ENCODE measurements around the gene MIS18A.

MIS18A gene

DNA sequence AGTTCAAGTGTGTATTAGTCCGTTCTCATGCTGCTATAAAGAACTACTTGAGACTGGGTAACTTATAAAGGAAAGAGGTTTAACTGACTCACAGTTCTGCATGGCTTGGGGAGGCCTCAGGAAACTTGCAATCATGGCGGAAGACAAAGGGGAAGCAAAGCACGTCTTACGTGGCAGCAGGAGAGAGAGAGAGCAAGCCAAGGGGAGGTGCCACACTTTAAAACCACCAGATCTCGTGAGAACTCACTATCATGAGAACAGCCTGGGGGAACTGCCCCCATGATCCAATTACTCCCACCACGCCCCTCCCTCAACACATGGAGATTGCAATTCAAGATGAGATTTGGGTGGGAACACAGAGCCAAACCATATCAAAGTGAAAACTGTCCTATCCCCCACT is 4.1 kb upstream of the MIS18A start:
- TF ChIP-seq RAD21 (IDR thresholded peaks at IDR 0.05; ENCODE audit: low read depth) (no peak), TEAD4 (IDR thresholded peaks at IDR 0.05) (no peak), EGR1 (IDR thresholded peaks at IDR 0.05) (no peak), TCF12 (IDR thresholded peaks at IDR 0.05; ENCODE audit: low read depth) (no peak), CEBPB (IDR thresholded peaks at IDR 0.05) (no peak), EP300 (IDR thresholded peaks at IDR 0.05; ENCODE audit: borderline replicate concordance) (no peak), REST (IDR thresholded peaks at IDR 0.05; ENCODE audit: low read depth) (no peak), TAF1 (IDR thresholded peaks at IDR 0.05; ENCODE audit: low read depth) (no peak), NFIC (IDR thresholded peaks at IDR 0.05) (no peak), FOXM1 (IDR thresholded peaks at IDR 0.05; ENCODE audit: borderline replicate concordance, low read depth) (no peak), YY1 (IDR thresholded peaks at IDR 0.05; ENCODE audit: low read depth) (no peak), ZBTB7A (IDR thresholded peaks at IDR 0.05; ENCODE audit: low read depth) (no peak)
- TF ChIP-seq, protein P1, sequence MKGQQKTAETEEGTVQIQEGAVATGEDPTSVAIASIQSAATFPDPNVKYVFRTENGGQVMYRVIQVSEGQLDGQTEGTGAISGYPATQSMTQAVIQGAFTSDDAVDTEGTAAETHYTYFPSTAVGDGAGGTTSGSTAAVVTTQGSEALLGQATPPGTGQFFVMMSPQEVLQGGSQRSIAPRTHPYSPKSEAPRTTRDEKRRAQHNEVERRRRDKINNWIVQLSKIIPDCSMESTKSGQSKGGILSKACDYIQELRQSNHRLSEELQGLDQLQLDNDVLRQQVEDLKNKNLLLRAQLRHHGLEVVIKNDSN (IDR thresholded peaks at IDR 0.05), result no peak
- TF ChIP-seq, protein P2, sequence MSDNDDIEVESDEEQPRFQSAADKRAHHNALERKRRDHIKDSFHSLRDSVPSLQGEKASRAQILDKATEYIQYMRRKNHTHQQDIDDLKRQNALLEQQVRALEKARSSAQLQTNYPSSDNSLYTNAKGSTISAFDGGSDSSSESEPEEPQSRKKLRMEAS (IDR thresholded peaks at IDR 0.05), result no peak

DNA sequence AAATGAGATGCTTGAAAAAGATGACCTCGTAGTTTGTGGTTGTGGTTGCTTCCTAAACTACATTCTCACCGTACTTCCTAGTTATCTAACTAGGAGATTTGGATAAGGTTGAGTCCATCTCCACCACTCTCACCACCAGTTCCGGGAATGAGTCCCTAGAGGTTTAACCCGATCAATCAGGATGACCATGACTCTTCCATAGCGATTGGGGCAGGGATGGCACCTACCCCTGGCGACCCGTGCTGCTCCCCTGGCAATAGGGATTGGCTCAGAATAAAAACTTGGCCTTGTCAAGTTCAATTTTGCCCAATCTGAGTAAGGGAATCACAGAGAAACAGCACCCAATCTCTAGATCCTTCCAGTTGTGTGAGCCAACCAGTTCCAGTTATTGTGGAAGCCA is 2.7 kb upstream of the MIS18A start:
- TF ChIP-seq EGR1 (IDR thresholded peaks at IDR 0.05), result no peak
- no peak for TF ChIP-seq FOXM1 (IDR thresholded peaks at IDR 0.05; ENCODE audit: borderline replicate concordance, low read depth)
- TF ChIP-seq TCF12 (IDR thresholded peaks at IDR 0.05; ENCODE audit: low read depth), result no peak
- TF ChIP-seq TAF1 (IDR thresholded peaks at IDR 0.05; ENCODE audit: low read depth), result no peak
- TF ChIP-seq, protein P1 (IDR thresholded peaks at IDR 0.05), result no peak
- TF ChIP-seq ZBTB7A (IDR thresholded peaks at IDR 0.05; ENCODE audit: low read depth), result no peak
- no peak for TF ChIP-seq NFIC (IDR thresholded peaks at IDR 0.05)
- TF ChIP-seq REST (IDR thresholded peaks at IDR 0.05; ENCODE audit: low read depth), result no peak
- TF ChIP-seq TEAD4 (IDR thresholded peaks at IDR 0.05), result no peak
- no peak for TF ChIP-seq RAD21 (IDR thresholded peaks at IDR 0.05; ENCODE audit: low read depth)
- TF ChIP-seq, protein P2 (IDR thresholded peaks at IDR 0.05), result no peak
- no peak for TF ChIP-seq EP300 (IDR thresholded peaks at IDR 0.05; ENCODE audit: borderline replicate concordance)
- no peak for TF ChIP-seq CREB1 (IDR thresholded peaks at IDR 0.05; ENCODE audit: low read depth)
- no peak for TF ChIP-seq CEBPB (IDR thresholded peaks at IDR 0.05)

GRCh38 chr21:32279377-32279680 is 480 bp upstream of the MIS18A start:
- no peak for TF ChIP-seq FOXM1 (IDR thresholded peaks at IDR 0.05; ENCODE audit: borderline replicate concordance, low read depth)
- no peak for TF ChIP-seq EP300 (IDR thresholded peaks at IDR 0.05; ENCODE audit: borderline replicate concordance)
- no peak for TF ChIP-seq EGR1 (IDR thresholded peaks at IDR 0.05)
- TF ChIP-seq TCF12 (IDR thresholded peaks at IDR 0.05; ENCODE audit: low read depth), result no peak
- no peak for TF ChIP-seq CREB1 (IDR thresholded peaks at IDR 0.05; ENCODE audit: low read depth)
- no peak for TF ChIP-seq NFIC (IDR thresholded peaks at IDR 0.05)
- no peak for TF ChIP-seq TEAD4 (IDR thresholded peaks at IDR 0.05)
- no peak for TF ChIP-seq CEBPB (IDR thresholded peaks at IDR 0.05)
- TF ChIP-seq, protein P2 (IDR thresholded peaks at IDR 0.05), result no peak
- no peak for TF ChIP-seq ZBTB7A (IDR thresholded peaks at IDR 0.05; ENCODE audit: low read depth)
- no peak for TF ChIP-seq YY1 (IDR thresholded peaks at IDR 0.05; ENCODE audit: low read depth)
- TF ChIP-seq REST (IDR thresholded peaks at IDR 0.05; ENCODE audit: low read depth), result no peak

GRCh38 chr21:32278103-32278502 is 746 bp downstream of the MIS18A start:
- TF ChIP-seq TEAD4 (IDR thresholded peaks at IDR 0.05) (no peak), TAF1 (IDR thresholded peaks at IDR 0.05; ENCODE audit: low read depth) (no peak), NFIC (IDR thresholded peaks at IDR 0.05) (no peak), TCF12 (IDR thresholded peaks at IDR 0.05; ENCODE audit: low read depth) (no peak), FOXM1 (IDR thresholded peaks at IDR 0.05; ENCODE audit: borderline replicate concordance, low read depth) (no peak), EP300 (IDR thresholded peaks at IDR 0.05; ENCODE audit: borderline replicate concordance) (no peak), CEBPB (IDR thresholded peaks at IDR 0.05) (no peak)
